HG03460 (cell line): ENCODE data around the gene EIF4E2.

Experiments used
- ATAC-seq: cut with Tn5 transposase; IDR thresholded peaks from one replicate; pipeline ENCODE4 v1.9.1; 2021; ENCODE audit not compliant: unreplicated experiment

Gene EIF4E2

DNA sequence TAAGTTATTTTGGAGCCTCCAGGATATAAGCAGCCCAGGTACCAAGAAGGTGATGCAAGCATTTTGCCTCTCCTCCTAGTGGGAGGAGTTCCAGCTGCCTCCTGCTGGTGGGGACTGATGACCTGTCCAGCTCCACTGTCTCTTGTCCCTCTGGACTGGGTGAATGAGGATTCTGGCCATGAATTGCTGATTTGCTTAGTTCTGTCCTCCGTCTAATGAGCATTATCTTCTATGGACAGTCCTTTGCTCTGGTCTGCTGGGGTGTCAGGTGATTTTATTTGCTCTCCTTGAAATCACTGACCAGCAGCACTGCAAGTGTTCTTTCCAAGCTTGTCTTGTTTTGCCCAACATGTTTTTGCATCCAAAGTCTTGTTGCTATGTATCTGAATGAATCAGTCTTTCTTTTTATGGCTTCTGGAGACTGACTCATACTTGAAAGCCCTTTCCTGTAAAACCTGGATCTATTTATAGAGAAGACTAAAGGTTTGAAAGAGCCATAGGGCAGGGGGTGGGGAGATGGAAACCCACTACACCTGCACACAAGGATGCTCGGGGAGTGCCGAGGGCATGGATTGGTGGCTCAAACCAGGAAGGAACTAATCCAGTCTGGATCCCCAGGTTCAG lies 42.4 kb downstream of the EIF4E2 start:
- ATAC-seq, result no peak

DNA sequence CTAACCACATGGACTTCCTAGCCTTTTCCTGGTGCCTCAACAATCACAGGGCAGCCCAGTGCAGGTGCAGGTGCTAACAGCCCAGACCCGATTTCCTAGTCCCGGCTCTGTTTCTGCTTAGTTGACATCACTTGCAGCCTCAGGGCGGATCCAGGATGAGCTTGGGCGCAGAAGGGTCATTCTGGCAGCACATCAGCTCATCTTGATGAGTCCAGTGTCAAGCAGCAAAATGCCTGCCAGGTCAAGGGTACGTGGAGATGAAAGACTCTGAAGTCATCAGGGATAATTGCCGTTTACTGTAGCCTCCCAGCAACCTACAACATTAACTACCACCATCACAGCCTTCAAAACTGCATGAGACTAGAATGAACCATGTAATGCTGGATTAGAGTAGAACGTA lies 43.5 kb downstream of the EIF4E2 start:
- no peak for ATAC-seq

GRCh38 chr2:232597362-232598079 lies 47.0 kb downstream of the EIF4E2 start:
- no peak for ATAC-seq

DNA sequence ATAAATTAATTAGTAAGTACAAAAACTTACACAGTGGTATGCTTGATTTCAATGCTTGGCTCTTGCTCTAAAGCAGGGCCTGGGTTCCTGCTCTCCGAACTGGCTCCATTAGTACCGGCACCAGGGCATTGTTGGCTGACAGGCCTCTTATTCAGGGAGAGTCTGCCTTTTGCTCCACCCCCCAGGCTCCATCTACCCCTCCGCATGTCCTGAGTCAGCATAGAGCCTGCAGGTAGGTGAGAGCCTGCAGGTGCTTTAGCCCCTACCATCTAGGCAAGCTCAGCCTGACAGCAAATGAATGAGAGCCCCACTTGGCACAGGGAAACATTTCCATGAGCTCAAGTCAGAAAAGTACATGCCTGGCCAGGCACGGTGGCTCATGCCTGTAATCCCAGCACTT lies 47.8 kb downstream of the EIF4E2 start:
- no peak for ATAC-seq

- ATAC-seq, result no peak
These were observed 49.7 kb downstream of the EIF4E2 start for GRCh38 chr2:232600053-232600773.

GRCh38 chr2:232603283-232603682 lies 52.8 kb downstream of the EIF4E2 start:
- no peak for ATAC-seq

DNA sequence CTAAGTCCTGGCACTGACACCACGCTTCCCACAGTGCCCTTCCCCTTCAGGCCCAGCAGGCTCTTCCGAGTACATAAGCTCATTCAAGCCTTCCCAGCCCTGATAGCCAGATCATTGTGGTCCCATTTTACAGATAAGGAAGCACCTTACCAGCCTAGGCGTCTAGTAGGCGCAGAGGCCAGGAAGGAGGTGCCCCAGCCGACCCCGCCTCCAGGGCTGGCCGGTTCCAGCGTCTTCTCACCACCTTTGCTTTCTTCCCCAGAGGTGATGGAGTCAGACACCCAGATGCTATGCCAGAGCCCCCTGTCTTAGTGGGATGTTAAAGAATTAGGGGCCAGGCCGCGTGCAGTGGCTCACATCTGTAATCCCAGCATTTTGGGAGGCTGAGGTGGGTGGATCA lies 54.0 kb downstream of the EIF4E2 start:
- ATAC-seq, result no peak

DNA sequence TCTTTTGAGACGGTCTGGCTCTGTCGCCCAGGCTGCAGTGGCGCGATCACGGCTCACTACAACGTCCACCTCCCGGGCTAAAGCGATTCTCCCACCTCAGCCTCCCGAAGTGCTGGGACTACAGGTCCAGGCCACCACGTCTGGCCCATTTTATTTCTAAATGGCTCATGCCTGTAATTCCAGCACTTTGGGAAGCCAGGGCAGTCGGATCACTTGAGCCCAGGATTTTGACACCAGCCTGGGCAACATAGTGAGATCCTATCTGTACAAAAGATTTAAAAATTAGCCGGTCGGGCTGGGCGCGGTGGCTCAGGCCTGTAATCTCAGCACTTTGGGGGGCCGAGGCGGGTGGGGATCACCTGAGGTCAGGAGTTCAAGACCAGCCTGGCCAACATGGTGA lies 56.5 kb downstream of the EIF4E2 start:
- no peak for ATAC-seq

GRCh38 chr2:232609607-232610006 lies 59.1 kb downstream of the EIF4E2 start:
- ATAC-seq, result no peak

GRCh38 chr2:232610081-232610480 lies 59.6 kb downstream of the EIF4E2 start:
- no peak for ATAC-seq

GRCh38 chr2:232611061-232611460 lies 60.6 kb downstream of the EIF4E2 start:
- no peak for ATAC-seq

DNA sequence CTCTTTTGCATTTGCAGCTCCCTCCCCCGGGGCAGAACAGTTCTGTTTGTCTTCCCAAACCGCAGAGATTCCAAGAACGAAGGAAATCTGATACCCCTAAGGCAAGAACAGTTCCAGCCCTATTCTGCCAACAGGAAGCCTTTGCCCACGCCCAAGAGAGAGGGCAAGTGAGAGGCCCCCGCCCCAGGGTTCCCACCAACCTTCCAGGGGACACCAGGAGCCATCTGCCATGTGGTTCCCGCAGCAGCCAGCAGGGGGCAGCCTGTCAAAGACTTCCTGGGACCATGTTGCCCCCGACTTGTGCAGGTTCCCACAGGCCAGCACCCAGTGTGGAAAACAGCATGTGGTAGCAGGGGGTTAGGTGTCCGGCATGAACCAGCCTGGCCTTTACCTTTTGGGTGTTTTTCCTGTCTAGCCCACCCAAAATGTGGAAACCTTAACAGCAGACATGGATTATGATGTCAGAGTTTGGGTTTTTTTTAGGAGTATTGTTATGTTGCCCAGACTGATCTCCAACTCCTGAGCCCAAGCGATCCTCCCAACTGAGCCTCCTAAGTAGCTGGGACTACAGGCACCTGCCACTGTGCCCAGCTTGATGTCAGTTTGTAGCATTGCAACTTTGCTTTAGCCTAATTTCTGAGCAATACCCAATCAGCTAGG lies 61.2 kb downstream of the EIF4E2 start:
- ATAC-seq, result no peak

DNA sequence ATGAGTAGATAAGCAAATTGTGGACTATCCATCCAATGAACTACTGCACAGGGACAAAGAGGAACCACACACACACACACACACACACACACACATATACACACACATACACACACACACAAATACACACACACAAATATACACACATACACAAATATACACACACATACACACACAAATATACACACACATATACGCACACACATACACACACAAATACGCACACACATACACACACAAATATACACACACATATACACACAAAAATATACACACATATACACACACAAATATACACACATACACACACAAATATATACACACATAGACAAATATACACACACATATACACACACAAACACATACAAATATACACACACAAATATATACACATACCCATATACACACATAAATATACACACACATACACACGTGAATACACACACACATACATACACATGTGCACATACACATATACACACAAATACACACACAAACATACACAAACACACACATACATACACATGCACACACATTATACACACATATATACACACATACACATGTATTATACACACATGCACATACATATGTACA lies 63.1 kb downstream of the EIF4E2 start:
- ATAC-seq, result no peak

GRCh38 chr2:232615339-232615738 lies 64.8 kb downstream of the EIF4E2 start:
- no peak for ATAC-seq
